Heart right ventricle (tissue), 16 donors: Measurements from ENCODE around the gene KATNAL1. TPM values are rescaled to one million over a fixed set of nuclear protein-coding genes. Genes with fewer than 3 reads are reported as not detected.
A peak's percentile ranks its signal among the peaks of the same experiment; 100 is the strongest.

ENCODE experiments used
- ATAC-seq, 8 donors: fragments of 200-7000 bp; cut with Tn5 transposase; one replicate each; pipeline ENCODE4 v1.9.1; 2020; ENCODE audit warnings: mild to moderate bottlenecking in 8 of 8, moderate library complexity in 8 of 8, moderate number of reproducible peaks in 1 of 8
- DNase-seq, 2 donors: peaks; one replicate each; pipeline ENCODE4 v3.0.0-alpha.2; 2020
- H3K27ac ChIP-seq, 10 donors: fragments of 200-600 bp; sonication (generic) in 2 of 10; one replicate each; pipeline versions ENCODE4 v1.5.0 to v1.8.0; 2020 to 2022; ENCODE audit warnings: mild to moderate bottlenecking in 3 of 10
- H3K27me3 ChIP-seq, 7 donors: fragments of 200-600 bp; one replicate each; pipeline ENCODE4 v1.8.0; 2021 to 2022; ENCODE audit warnings: mild to moderate bottlenecking in 2 of 7
- H3K36me3 ChIP-seq, 9 donors: fragments of 200-600 bp; sonication (generic) in 1 of 9; one replicate each; pipeline versions ENCODE4 v1.5.0 to v1.8.0; 2020 to 2022; ENCODE audit warnings: mild to moderate bottlenecking in 2 of 9
- H3K4me1 ChIP-seq, 9 donors: fragments of 200-600 bp; sonication (generic) in 1 of 9; one replicate each; pipeline versions ENCODE4 v1.5.0 to v1.8.0; 2020 to 2022; ENCODE audit warnings: mild to moderate bottlenecking in 4 of 9
- H3K4me3 ChIP-seq, 10 donors: fragments of 200-600 bp; sonication (generic) in 2 of 10; one replicate each; pipeline versions ENCODE4 v1.5.0 to v1.8.0; 2020 to 2022; ENCODE audit warnings: mild to moderate bottlenecking in 7 of 10, moderate library complexity in 2 of 10
- H3K9me3 ChIP-seq, 11 donors: fragments of 200-600 bp in 10 of 11; sonication (generic) in 2 of 11; one replicate each; pipeline versions ENCODE4 v1.5.0 to v1.8.0; 2013 to 2022; ENCODE audit warnings: mild to moderate bottlenecking in 2 of 11, control low read depth in 1 of 11, moderate library complexity in 1 of 11
- WGBS, 2 donors: extraction: QIAGEN DNeasy Blood & Tissue Kit; methylation state at CpG; one replicate each; pipeline ENCODE4 v1.1.7; 2013; ENCODE audit warnings: inconsistent platforms in 1 of 2; 5-methylcytosine and 5-hydroxymethylcytosine counted together
- intact Hi-C, 10 donors: fragments of 100-400 bp; cut with DNase I; formaldehyde crosslinking; loops; one replicate each; pipeline versions ENCODE4 v1.11.1 to v1.14.2; 2022
- polyA plus RNA-seq, 2 donors: library from polyadenylated mRNA; stranded (reverse); fragments of 200-250 nt; gene quantifications; one replicate each; pipeline ENCODE4 v1.2.3, GENCODE V29; 2013
- total RNA-seq, 10 donors: library from RNA; stranded (reverse); fragmentation: NEBNext Ultra II Directional in 3 of 10; extraction: Animal tissue kit (Norgen Biotek cat#: 25700) in 3 of 10; gene quantifications; one replicate each; pipeline versions ENCODE4 v1.2.1 to v1.2.4, GENCODE V29; 2021 to 2023
- TF ChIP-seq, protein P1 (sequence below), 9 donors: fragments of 200-600 bp; sonication (generic) in 2 of 9; IDR thresholded peaks; one replicate each; pipeline versions ENCODE4 v1.5.0 to v1.8.0; 2021 to 2022; ENCODE audit warnings: antibody characterized with exemption in 9 of 9, mild to moderate bottlenecking in 5 of 9, moderate library complexity in 1 of 9
- donor health status: Arrhythmogenic right ventricular cardiomyopathy.
- donor health status: ischemic (EF 13 %, LVEDD 7.1; RV severe dilation, severe dysfunction).
- donor health status: healthy with polysubstance abuse.
- donor health status: DM: no; HTN: yes; CAD: no.
- donor health status: DM: no; HTN: no; CAD: no.
- donor health status: ischemic (EF 25% LVEDD 6.9; RV normal size, moderate dysfunction).
- donor health status: ischemic (EF 25% LVEDD 5.7; RV mildly dilated, moderate dysfunction).
- donor health status: healthy.
- donor health status: DM: yes; HTN: yes; CAD: no.
- donor health status: Ischemic cardiomyopathy.
- donor health status: ischemic (EF 35%, LVEDD 5.7; RV mildly dilated, moderate dysfunction).
- donor health status: nonischemic (EF 11% LVEDD 7.7; RV severe dilation, severe dysfunction).
- donor health status: DM: yes; HTN: yes; CAD: no.
- donor health status: PGD.
- donor health status: ischemic (EF 29% LVEDD 5.4; RV normal size, mild dysfunction).
- donor health status: nonischemic (EF 23%, LVEDD 6.1; RV moderate dilation, normal function).

Gene KATNAL1
- total and polyA plus RNA-seq, 12 donors = 5.1 to 61.9 (median 51.9) TPM

DNA sequence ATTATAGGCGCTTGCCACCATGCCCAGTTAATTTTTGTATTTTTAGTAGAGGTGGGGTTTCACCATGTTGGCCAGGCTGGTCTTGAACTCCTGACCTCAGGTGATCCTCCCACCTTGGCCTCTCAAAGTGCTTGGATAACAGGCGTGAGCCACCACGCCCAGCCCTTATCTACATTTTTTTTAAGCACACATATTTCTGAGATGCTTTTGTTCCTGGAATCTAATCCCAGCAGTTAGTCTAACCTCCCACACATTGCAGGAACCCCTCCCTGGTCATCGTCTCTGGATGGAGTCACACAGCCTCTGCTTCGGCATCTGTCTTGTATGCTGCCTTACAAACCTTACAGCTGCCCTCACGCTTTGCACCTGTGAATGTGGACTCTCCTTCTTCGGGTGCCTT lies 15.1 kb upstream of the KATNAL1 start:
- Histone ChIP-seq H3K9me3 (no peaks in the 10 kb centered on the region), H3K4me1 (peaks cover 0 to 31% (median 22%) of the 10 kb centered on the region in 9 donors), H3K27me3 (no peaks in the 10 kb centered on the region), H3K36me3 (no peaks in the 10 kb centered on the region), H3K27ac (no peak overlapping the region), H3K4me3 (no peak overlapping the region)
- TF ChIP-seq, protein P1, sequence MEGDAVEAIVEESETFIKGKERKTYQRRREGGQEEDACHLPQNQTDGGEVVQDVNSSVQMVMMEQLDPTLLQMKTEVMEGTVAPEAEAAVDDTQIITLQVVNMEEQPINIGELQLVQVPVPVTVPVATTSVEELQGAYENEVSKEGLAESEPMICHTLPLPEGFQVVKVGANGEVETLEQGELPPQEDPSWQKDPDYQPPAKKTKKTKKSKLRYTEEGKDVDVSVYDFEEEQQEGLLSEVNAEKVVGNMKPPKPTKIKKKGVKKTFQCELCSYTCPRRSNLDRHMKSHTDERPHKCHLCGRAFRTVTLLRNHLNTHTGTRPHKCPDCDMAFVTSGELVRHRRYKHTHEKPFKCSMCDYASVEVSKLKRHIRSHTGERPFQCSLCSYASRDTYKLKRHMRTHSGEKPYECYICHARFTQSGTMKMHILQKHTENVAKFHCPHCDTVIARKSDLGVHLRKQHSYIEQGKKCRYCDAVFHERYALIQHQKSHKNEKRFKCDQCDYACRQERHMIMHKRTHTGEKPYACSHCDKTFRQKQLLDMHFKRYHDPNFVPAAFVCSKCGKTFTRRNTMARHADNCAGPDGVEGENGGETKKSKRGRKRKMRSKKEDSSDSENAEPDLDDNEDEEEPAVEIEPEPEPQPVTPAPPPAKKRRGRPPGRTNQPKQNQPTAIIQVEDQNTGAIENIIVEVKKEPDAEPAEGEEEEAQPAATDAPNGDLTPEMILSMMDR (IDR thresholded peaks at IDR 0.05) = no peak
- DNase-seq = no peak
- ATAC-seq = no peak
- intact Hi-C loops = no loop called here
- 79 to 85% methylated on average over 7 of the region's 7 CpGs for WGBS, 2 donors

DNA sequence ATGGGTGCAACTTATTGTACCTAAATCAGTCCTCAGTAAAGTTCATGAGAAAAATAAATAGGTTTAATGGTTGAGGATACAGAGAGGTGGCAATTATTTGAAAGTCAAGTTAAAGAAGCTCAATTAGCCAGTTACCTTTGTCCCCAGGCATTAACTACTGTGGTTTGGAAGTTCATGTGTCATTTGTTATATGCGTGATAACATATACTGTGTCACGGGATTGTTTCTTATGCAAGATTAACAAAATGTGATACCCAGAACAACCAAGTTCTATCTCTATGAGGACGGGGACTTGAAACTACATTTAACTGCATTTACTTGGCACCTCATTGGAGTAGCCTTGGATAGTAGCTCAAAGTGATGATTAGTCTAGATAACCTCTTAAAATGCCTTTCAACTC lies 13.9 kb upstream of the KATNAL1 start:
- no peak for ATAC-seq
- H3K27ac ChIP-seq = no peak overlapping the region
- intact Hi-C loops = no loop called here
- H3K36me3 ChIP-seq = no peaks in the 10 kb centered on the region
- no peaks in the 10 kb centered on the region for H3K27me3 ChIP-seq
- peaks cover 0 to 40% (median 28%) of the 10 kb centered on the region in 9 donors for H3K4me1 ChIP-seq
- no peak for DNase-seq
- no peaks in the 10 kb centered on the region for H3K9me3 ChIP-seq
- no peak overlapping the region for H3K4me3 ChIP-seq
- TF ChIP-seq, protein P1 (IDR thresholded peaks at IDR 0.05) = no peak
- WGBS, 2 donors = 83 to 92% methylated on average over 3 of the region's 3 CpGs

DNA sequence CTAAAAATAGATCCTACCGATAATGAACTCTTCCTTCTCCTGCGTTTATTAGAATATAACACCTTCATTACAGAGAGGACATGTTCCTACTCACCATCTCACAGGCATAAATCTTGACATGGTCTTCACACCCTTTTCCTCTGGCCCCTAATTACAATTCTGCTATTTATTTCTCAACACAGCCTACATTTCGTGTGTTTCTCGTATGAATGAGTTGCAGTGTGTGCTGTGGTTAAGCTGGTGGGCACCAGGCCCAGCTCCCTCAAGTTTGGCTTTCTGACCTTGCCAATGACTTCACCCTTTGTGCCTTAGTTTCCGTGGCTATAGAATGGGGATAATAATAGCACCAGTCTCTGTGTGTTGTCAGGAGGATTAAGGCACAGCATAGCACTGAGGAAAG lies 12.3 kb upstream of the KATNAL1 start:
- ATAC-seq (no peak), DNase-seq (no peak)
- Histone ChIP-seq H3K9me3 (no peaks in the 10 kb centered on the region), H3K36me3 (no peaks in the 10 kb centered on the region), H3K4me3 (no peak overlapping the region), H3K27me3 (no peaks in the 10 kb centered on the region), H3K4me1 (peaks cover 0 to 55% (median 33%) of the 10 kb centered on the region in 9 donors), H3K27ac (peak overlapping the region in 1 of 10 donors; percentile 5)
- WGBS, 2 donors = 47 to 53% methylated on average over 5 of the region's 5 CpGs
- intact Hi-C loops = no loop called here
- TF ChIP-seq, protein P1 (IDR thresholded peaks at IDR 0.05) = no peak

DNA sequence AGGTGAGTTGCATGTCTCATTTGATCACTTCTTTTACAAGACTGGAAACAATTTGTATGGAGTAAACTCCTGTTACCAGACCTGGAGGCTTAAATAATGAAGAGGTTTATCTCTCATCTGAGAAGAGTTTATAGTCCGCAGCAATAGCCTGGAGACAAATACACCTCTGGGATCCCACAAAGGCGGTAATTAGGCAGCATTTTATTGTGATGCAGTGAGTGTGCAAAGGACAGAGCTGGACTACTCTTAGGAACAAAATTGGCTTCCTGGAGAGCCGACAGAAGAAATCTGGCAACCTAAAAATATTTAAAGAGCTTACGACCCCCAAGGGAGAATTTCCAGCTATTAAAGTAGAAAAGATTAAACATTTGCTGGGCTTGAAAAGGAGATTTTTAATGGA lies 11.8 kb upstream of the KATNAL1 start:
- WGBS, 2 donors = 44 to 46% methylated on average over 4 of the region's 4 CpGs
- Histone ChIP-seq H3K36me3 (no peaks in the 10 kb centered on the region), H3K9me3 (no peaks in the 10 kb centered on the region), H3K4me1 (peaks cover 0 to 56% (median 37%) of the 10 kb centered on the region in 9 donors), H3K4me3 (no peak overlapping the region), H3K27me3 (no peaks in the 10 kb centered on the region), H3K27ac (peak overlapping the region in 1 of 10 donors; percentile 5)
- intact Hi-C loops = no loop called here
- ATAC-seq (no peak), DNase-seq (no peak)
- TF ChIP-seq, protein P1 (IDR thresholded peaks at IDR 0.05) = no peak
